CD1c-positive myeloid dendritic cell (primary cell): ENCODE results near the gene XPNPEP1.

Source experiments
- DNase-seq: peaks from one replicate; pipeline ENCODE4 v3.0.0-alpha.2; 2016; ENCODE audit errors: extremely low spot score

The XPNPEP1 gene

DNA sequence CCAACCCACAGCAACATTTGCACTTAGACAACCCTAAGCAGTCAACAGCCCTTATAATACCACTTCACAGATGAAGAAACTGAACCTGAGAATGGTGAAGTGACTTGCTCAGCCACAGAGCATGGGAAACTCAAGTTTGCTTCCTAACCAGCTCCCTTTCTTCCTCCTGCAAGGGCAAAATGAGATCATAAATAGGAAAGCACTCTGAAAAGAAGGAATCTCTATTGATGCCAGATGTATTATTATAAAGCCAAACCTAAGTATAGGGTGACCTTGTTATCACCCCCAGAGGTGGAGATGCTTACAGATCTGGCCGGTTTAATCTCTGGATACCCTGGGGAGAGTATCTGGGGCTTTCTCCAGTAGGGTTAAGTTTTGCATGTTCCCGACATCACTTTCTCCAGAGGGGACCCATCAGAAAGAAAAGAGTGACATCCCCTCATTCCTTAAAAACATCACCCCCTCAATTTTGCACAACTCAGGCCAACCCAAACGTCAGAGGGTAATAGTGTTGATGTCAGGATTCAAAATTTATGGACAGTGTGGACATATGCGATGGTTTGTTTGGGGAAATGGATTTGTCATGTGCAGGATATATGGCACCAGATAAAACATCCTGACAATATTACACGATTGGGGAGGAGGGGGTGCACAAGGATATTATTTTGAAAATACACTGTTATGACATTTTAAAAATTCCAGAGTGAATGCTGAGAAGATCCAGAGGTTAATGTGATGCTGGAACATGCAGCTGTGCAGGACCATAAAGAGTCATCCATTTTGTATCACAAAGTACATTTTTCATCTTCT is 24.0 kb upstream of the XPNPEP1 start:
- no peak for DNase-seq

DNA sequence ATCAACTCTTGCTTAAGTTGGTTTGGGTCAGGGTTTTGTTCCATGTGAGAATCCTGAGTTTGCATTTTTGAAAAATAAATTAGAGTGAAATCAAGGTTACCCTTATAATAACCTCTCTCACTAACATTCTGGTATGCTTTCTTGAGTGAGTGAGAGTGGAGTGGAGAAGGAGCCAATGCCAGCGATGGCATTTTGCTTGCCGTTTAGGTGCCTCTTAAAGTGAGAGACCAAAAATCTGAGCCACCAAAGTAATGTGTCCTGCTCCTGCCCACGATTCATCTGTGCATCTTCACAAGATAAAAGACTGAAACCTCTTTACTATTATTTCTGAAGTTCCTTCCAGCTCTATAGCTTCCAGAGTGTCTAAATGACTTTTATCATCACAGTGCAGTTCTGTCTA is 23.4 kb upstream of the XPNPEP1 start:
- no peak for DNase-seq

GRCh38 chr10:109945473-109946177 is 22.3 kb upstream of the XPNPEP1 start:
- no peak for DNase-seq

DNA sequence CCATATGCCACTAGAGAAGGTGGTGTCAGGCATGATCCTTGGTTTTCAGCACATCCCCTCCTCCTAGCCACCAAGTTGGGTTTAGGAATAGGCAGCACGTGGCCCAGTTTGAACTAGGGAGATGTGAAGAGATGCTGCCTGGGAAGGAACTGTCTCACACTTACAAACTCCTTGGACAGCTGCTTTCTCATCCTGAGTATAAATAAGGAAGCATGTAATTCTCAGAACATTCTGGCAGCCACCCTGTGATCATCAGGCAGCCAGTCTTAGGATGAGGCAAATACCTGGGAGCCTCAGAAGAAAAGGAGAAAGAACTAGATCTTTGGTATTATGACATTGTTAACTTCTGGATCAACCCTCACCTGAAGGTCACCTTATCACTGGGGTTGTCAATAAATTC is 21.3 kb upstream of the XPNPEP1 start:
- DNase-seq: no peak

GRCh38 chr10:109941236-109941862 is 18.0 kb upstream of the XPNPEP1 start:
- no peak for DNase-seq

- DNase-seq: no peak
Measured at GRCh38 chr10:109940553-109940952, 17.2 kb upstream of the XPNPEP1 start.

GRCh38 chr10:109940117-109940516 is 16.8 kb upstream of the XPNPEP1 start:
- DNase-seq: no peak

DNA sequence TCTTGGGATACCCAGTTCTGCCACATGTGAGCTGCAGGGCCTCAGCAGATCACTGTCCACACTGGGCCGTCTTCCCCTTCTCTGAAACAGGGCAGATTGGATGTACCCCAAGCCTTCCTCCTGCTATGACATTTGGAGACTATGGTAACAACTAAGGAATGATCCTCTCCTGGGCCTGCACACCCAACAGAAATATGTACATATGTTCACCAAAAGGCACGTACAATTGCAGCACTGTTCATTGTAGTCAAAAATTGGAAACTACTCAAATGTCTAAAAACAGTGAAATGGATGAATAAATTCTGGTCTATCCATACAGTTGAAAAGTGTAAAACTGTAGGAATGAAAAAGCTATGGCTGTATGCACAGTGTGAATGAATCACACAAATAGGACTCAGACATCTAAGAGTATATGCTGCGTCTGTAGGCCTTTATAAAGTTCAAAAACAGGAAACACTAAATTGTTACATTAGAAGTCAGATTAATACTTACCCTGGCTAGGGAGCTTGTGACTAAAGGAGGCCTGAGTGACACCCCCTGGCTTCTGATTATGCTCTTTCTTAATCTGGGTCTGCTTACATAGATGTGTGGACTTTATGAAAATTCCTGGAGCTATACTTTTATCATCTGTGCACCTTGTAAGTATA is 16.1 kb upstream of the XPNPEP1 start:
- no peak for DNase-seq

DNA sequence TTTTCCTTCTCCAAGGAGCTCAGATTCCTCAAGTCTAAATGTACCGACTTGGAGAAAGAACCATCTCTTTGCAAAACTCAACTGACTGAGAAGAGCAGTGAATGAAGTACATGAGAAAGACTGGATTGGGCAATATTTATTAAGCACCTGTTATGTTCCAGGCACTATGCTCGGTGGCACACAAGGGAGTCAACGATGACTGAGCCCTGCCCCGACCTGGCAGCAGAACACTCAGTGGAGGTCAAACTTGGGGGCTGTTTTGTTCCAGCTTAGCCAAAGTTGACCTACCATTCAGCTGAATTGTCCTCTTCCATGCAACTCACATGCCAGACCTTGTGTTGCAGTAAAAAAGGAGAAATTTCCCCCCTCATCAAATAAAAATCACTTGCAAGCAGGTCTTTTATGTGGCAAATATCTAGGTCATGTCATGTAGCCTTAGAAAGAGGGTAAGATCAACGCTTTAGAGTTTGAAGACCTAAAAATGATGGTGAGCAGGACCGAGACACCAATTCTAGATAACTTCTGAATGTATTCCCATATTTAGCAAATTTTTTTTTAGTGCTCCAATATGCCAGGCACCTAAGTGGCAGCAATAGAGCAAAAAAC is 14.3 kb upstream of the XPNPEP1 start:
- DNase-seq: no peak

DNA sequence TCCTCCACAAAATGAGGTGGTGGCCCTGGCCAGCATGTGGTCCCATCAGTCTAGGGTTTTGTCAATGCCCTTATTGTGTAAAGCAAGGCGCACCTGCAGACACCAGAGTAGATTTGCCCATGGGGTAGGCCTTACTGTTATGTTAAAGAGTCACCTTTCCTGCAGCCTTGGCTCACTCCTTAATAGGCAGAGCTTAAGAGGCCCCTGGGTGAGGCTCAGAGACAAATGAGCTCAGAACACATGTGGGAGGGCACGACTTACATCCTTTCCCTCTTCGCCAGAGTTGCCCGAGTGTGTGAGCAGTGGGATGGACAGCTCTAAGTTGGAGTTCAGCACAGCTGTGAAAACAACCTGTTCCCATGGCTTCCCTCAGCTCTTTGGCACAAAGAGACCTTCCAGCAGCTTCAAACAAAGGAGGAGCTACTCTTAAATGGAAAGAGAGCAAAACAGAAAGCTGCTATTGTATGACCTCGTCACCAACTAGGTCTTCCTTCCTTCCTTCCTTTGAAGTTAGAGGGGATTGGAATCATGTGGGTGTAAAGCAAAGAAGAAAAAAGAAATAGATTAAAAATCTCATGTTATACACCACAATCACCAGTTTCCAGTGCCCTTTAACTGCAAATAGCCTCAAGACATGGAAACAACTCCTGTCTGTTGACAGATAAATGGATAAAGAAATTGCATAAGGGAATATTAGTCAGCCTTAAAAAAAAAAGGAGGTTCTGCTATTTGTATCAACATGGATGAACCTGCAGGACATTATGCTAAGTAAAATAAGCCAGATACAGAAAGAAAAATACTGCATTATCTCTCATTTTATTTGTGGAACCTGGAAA is 11.9 kb upstream of the XPNPEP1 start:
- no peak for DNase-seq

DNA sequence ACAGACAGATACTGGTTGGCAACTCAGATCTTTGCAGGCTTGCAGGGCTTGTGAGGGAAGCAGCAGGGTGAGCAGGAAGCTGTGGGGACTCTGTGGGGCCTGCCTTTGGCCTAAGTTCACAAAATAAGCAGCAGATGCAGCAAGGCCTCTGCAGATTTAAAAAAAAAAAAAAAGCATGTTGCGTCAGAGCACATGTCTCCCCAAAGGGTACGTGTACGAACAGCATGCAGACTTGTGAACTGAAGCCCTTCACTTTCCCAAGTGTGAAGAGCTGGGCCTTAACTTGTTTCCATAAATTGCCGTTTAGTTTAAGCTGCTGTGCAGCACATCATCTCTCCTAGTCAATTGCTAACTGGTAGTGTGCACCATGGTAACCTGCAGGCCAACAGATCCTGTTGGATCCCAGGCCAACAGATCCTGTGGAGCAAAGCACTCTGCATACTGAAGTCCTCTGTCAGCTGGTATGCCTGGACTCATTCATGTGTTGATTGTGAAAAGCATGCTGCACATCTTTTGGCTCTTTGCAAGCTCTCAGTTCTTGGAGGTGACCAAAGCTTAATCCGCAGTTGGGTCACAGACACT is 10.8 kb upstream of the XPNPEP1 start:
- DNase-seq: peak; percentile 10

- no peak for DNase-seq
Measured at GRCh38 chr10:109932968-109933367, 9.7 kb upstream of the XPNPEP1 start.

DNA sequence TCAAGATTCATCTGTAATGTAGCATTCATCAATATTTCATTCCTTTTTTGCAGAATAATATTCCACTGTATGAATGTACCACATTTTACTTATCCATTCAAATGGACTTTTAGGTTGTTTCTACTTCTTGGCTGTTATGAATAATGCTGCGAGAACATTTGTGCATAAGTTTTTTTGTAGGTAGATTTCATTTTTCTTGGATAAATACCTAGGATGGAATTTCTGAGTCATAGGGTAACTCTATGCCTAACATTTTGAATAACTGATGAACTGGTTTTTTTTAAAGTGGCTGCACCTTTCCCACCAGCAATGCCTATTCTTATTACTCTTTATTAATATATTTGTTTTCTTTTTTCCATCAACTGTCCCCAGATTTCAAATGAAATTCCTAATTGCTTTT is 9.1 kb upstream of the XPNPEP1 start:
- DNase-seq: no peak

DNA sequence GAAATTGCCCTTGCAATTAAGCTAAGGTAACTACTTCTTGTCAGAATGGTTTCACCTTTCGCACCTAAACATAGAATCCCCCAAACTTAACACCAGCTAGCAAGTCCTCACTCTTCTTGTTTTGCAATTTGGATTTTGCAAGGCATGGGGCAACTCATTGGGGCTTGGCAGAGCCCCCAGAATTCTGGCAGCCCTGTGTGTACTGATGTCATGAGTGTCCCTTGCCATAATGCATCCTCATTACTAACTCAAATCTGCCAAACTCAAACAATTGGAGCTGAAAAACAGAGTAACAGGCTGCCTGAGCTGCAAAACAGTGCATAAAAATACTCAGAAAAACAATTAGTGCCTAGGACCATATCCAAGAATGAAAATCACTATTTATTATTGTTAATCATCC is 7.9 kb upstream of the XPNPEP1 start:
- DNase-seq: no peak

DNA sequence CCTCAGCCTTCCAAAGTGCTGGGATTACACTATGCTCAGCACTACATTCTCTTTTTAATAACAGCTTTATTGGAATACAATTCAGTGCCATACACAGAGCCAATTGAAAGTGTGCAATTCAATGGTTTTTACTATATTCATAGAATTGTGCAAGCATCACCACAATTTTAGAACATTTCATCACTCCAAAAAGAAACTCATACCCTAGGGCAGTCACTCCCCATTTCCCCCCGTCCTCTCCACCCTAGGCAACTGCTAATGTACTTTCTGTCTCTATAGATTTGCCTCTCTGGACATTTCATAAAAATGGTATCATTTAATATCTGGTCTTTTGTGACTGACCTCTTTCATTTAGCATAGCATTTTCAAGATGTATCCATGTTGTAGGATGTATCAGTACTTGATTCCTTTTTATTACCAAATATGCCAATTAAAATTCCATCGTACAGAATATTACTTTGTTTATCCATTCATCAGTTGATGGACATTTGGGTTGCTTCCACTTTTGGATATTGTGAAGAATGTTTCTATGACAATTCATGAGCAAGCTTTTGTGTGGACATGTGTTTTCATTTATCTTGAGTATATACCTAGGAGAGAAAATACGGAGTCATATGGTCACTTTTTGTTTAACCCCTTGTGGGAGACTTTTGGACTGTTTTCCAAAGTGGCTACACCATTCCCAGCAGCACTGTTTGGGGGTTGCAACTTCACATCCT is 6.3 kb upstream of the XPNPEP1 start:
- DNase-seq: no peak

DNA sequence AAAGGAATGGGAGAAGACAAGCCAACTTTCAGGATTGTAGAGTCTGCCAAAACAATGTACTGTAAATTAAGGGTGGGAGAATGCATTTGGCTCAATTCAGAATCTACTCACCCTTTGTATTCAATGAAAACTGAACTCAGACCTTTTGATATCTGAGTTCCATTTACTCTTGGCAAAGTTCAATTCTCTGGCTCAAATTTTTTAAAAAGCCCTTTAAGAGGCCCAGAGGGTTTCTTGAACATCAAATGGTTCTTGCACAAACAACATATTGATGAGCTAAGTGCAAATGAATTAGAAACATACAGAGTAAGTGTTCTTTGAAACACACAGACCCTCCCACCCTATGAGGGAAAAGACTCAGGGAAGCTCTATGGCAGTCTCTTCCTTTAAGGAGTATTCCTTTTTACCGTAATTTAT is 5.2 kb upstream of the XPNPEP1 start:
- no peak for DNase-seq

DNA sequence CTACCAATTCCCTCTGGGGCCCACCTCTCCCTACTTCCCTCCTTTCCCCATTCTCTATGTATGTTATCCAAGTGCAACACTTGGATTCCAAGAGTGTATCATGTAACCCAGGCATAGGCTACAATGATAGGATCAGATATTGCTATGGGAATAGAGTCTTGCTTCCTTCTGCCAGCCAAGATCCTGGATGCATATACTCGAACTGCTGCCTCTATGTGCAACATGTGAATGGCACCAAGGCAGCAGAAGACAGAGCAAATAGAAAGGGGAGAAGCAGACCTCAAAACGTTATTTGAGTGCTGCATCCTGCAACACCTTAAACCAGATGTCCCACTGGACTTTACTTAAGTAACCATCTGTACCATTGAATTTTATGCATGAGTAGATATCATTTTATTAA is 3.5 kb upstream of the XPNPEP1 start:
- DNase-seq: no peak

DNA sequence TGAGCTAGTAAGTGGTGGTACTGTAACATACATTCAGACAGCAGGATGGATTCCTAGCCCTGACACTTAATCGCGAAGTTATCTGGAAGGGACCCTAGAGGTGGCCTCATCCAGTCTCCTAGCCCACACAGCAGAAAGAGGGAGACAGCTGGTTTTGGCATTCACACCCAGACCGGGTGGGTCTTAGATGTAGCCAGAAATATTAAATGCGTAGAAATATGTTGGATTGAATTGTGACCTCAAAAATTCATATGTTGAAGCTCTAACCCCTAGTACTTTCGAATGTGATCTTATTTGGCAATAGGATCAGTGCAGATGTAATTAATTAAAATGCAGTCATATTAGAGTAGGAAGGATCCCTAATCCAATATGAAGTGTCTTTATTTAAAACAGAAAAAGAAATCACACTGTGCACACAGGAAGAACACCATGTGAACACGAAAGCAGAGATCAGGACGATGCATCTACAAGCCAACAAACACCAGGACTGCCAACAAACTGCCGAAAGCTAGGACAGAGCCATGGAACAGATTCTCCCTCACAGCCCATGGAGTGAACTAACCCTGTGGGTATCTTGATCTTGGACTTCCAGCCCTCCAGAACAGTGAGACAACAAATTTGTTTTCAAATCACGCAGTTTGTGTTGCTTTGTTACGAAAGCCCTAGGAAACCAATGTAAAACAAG is 2.9 kb upstream of the XPNPEP1 start:
- no peak for DNase-seq

- no peak for DNase-seq
Measured at GRCh38 chr10:109924967-109925620, 1.8 kb upstream of the XPNPEP1 start.
